Measurements from ENCODE around the gene NRBP1. TPM values are rescaled to one million over a fixed set of nuclear protein-coding genes. Genes with fewer than 3 reads are reported as not detected.

NRBP1 gene
- total and polyA plus RNA-seq, 2 of the 4 experiments (the other 2 are of a cell fraction): 120 to 155 TPM

- no peak for TF ChIP-seq FOS (IDR thresholded peaks at IDR 0.05; ENCODE audit: low read depth, low read length)
- no peak for TF ChIP-seq SMC3 (IDR thresholded peaks at IDR 0.05; ENCODE audit: low read depth, low read length)
- TF ChIP-seq MAZ (IDR thresholded peaks at IDR 0.05; ENCODE audit: borderline replicate concordance, low read depth, low read length): no peak
Observed at GRCh38 chr2:27489498-27490397, 61.3 kb downstream of the NRBP1 start, which contains the start of gene IFT172 (continued).

Small RNAs within 50 kb of the gene (microRNA-seq; reads per million reads assigned to microRNA genes)
- not detected for gene RNU6-986P (ENCODE audit: insufficient read depth, insufficient read length)

Small RNAs within 50 kb of the gene (small RNA-seq; reads per million reads assigned to genes)
- gene RNU6-986P: 0 to 0.08 (median 0) reads per million in 5 experiments

Other genes starting within 250 kb of the NRBP1 start
- 138 and 144 TPM in 2 replicates for gene ATRAID, start 216.6 kb upstream of the NRBP1 start, total RNA-seq (2012; rRNA removed)
- 165 and 173 TPM in 2 replicates for gene ATRAID, start 216.6 kb upstream of the NRBP1 start, polyA plus RNA-seq (2012; rRNA removed)
- 34.2 and 38.6 TPM in 2 replicates for gene SLC5A6, start 216.4 kb upstream of the NRBP1 start, total RNA-seq (2012; rRNA removed)
- 28.8 and 30.6 TPM in 2 replicates for gene SLC5A6, start 216.4 kb upstream of the NRBP1 start, polyA plus RNA-seq (2012; rRNA removed)
- 12.9 and 17.8 TPM in 2 replicates for gene CAD, start 211.3 kb upstream of the NRBP1 start, total RNA-seq (2012; rRNA removed)
- 38.7 and 45.8 TPM in 2 replicates for gene CAD, start 211.3 kb upstream of the NRBP1 start, polyA plus RNA-seq (2012; rRNA removed)
- under 0.01 TPM in 1 of 2 replicates, not detected in the other for gene SLC30A3, start 165.6 kb upstream of the NRBP1 start, total RNA-seq (2012; rRNA removed)
- gene SLC30A3, start 165.6 kb upstream of the NRBP1 start, polyA plus RNA-seq (2012; rRNA removed): 0.15 and 0.17 TPM in 2 replicates
- not detected in 2 replicates for gene DNAJC5G, start 153.2 kb upstream of the NRBP1 start, total RNA-seq (2012; rRNA removed)
- gene DNAJC5G, start 153.2 kb upstream of the NRBP1 start, polyA plus RNA-seq (2012; rRNA removed): not detected in 2 replicates
- gene TRIM54, start 146.2 kb upstream of the NRBP1 start, total RNA-seq (2012; rRNA removed): under 0.01 TPM in 1 of 2 replicates, not detected in the other
- 0.07 and 0.15 TPM in 2 replicates for gene TRIM54, start 146.2 kb upstream of the NRBP1 start, polyA plus RNA-seq (2012; rRNA removed)
- gene UCN, start 120.2 kb upstream of the NRBP1 start, total RNA-seq (2012; rRNA removed): not detected in 2 replicates
- 0.22 and 0.30 TPM in 2 replicates for gene UCN, start 120.2 kb upstream of the NRBP1 start, polyA plus RNA-seq (2012; rRNA removed)
- gene MPV17, start 105.5 kb upstream of the NRBP1 start, total RNA-seq (2012; rRNA removed): 70.4 and 80.5 TPM in 2 replicates
- gene MPV17, start 105.5 kb upstream of the NRBP1 start, polyA plus RNA-seq (2012; rRNA removed): 160 and 164 TPM in 2 replicates
- gene GTF3C2, start 71.9 kb upstream of the NRBP1 start, total RNA-seq (2012; rRNA removed): 23.1 and 25.5 TPM in 2 replicates
- gene GTF3C2, start 71.9 kb upstream of the NRBP1 start, polyA plus RNA-seq (2012; rRNA removed): 36.9 and 37.7 TPM in 2 replicates
- 47.9 and 48.9 TPM in 2 replicates for gene EIF2B4, start 58.3 kb upstream of the NRBP1 start, total RNA-seq (2012; rRNA removed)
- 40.3 and 43.8 TPM in 2 replicates for gene EIF2B4, start 58.3 kb upstream of the NRBP1 start, polyA plus RNA-seq (2012; rRNA removed)
- gene SNX17, start 58.0 kb upstream of the NRBP1 start, total RNA-seq (2012; rRNA removed): 130 and 131 TPM in 2 replicates
- 100.0 and 102 TPM in 2 replicates for gene SNX17, start 58.0 kb upstream of the NRBP1 start, polyA plus RNA-seq (2012; rRNA removed)
- 3.1 and 3.4 TPM in 2 replicates for gene ZNF513, start 47.9 kb upstream of the NRBP1 start, total RNA-seq (2012; rRNA removed)
- gene ZNF513, start 47.9 kb upstream of the NRBP1 start, polyA plus RNA-seq (2012; rRNA removed): 23.5 and 23.7 TPM in 2 replicates
- 95.9 and 99.2 TPM in 2 replicates for gene PPM1G, start 19.0 kb upstream of the NRBP1 start, total RNA-seq (2012; rRNA removed)
- 55.9 and 57.6 TPM in 2 replicates for gene PPM1G, start 19.0 kb upstream of the NRBP1 start, polyA plus RNA-seq (2012; rRNA removed)
- gene KRTCAP3, start 13.8 kb downstream of the NRBP1 start, total RNA-seq (2012; rRNA removed): not detected in 2 replicates
- gene KRTCAP3, start 13.8 kb downstream of the NRBP1 start, polyA plus RNA-seq (2012; rRNA removed): 1.1 and 1.5 TPM in 2 replicates
- 23.1 and 25.5 TPM in 2 replicates for gene IFT172, start 61.1 kb downstream of the NRBP1 start, total RNA-seq (2012; rRNA removed)
- 17.2 and 18.8 TPM in 2 replicates for gene IFT172, start 61.1 kb downstream of the NRBP1 start, polyA plus RNA-seq (2012; rRNA removed)
- 7.3 and 7.5 TPM in 2 replicates for gene FNDC4, start 66.6 kb downstream of the NRBP1 start, total RNA-seq (2012; rRNA removed)
- 11.1 and 12.0 TPM in 2 replicates for gene FNDC4, start 66.6 kb downstream of the NRBP1 start, polyA plus RNA-seq (2012; rRNA removed)
- under 0.01 TPM in 1 of 2 replicates, not detected in the other for gene GCKR, start 68.2 kb downstream of the NRBP1 start, total RNA-seq (2012; rRNA removed)
- gene GCKR, start 68.2 kb downstream of the NRBP1 start, polyA plus RNA-seq (2012; rRNA removed): 0.41 and 0.55 TPM in 2 replicates
- 32.2 and 56.5 TPM in 2 replicates for gene ZNF512, start 154.4 kb downstream of the NRBP1 start, total RNA-seq (2012; rRNA removed)
- gene ZNF512, start 154.4 kb downstream of the NRBP1 start, polyA plus RNA-seq (2012; rRNA removed): 17.0 and 25.8 TPM in 2 replicates
- 2.0 and 2.2 TPM in 2 replicates for gene CCDC121, start 200.4 kb downstream of the NRBP1 start, total RNA-seq (2012; rRNA removed)
- gene CCDC121, start 200.4 kb downstream of the NRBP1 start, polyA plus RNA-seq (2012; rRNA removed): 0.65 and 0.67 TPM in 2 replicates
- 53.0 and 63.8 TPM in 2 replicates for gene GPN1, start 200.4 kb downstream of the NRBP1 start, total RNA-seq (2012; rRNA removed)
- 34.9 and 37.8 TPM in 2 replicates for gene GPN1, start 200.4 kb downstream of the NRBP1 start, polyA plus RNA-seq (2012; rRNA removed)
- gene SUPT7L, start 235.0 kb downstream of the NRBP1 start, total RNA-seq (2012; rRNA removed): 16.7 and 23.1 TPM in 2 replicates
- gene SUPT7L, start 235.0 kb downstream of the NRBP1 start, polyA plus RNA-seq (2012; rRNA removed): 31.3 and 33.4 TPM in 2 replicates
- gene SLC4A1AP, start 235.3 kb downstream of the NRBP1 start, total RNA-seq (2012; rRNA removed): 11.7 and 17.8 TPM in 2 replicates
- 13.3 and 13.6 TPM in 2 replicates for gene SLC4A1AP, start 235.3 kb downstream of the NRBP1 start, polyA plus RNA-seq (2012; rRNA removed)

Measured in IMR-90 (cell line).